HEK293 (cell line): ENCODE results near the gene SLC51B.

Experiments
- CTCF ChIA-PET: fragments of 350-600 bp; formaldehyde crosslinking; extraction: SDS; loops from one replicate; lab custom pipeline; 2021; ENCODE audit warnings: antibody characterized with exemption; lab: Yijun Ruan, JAX
- POLR2A ChIA-PET: fragments of 300-600 bp; formaldehyde crosslinking; extraction: SDS; loops from one replicate; lab custom pipeline; 2020; ENCODE audit warnings: antibody characterized with exemption, inconsistent platforms; lab: Yijun Ruan, JAX
- H3K27ac ChIP-seq: fragments of 200-500 bp; sonication (Bioruptor generic); 2 replicates; pipeline ENCODE4 v1.5.1; 2014; ENCODE audit warnings: low read depth, low read length, control low read depth, inconsistent platforms; ENCODE audit errors: extremely low read depth
- H3K36me3 ChIP-seq, 2 experiments: fragments of 200-500 bp in 1 of 2; sonication (Bioruptor generic) in 1 of 2; 1 replicate in 1 of 2; 2 replicates in 1 of 2; pipeline ENCODE4 v1.5.1; 2014 to 2017; ENCODE audit warnings: inconsistent platforms in 2 of 2, low read length in 2 of 2; ENCODE audit not compliant: control insufficient read depth in 2 of 2, insufficient read depth in 1 of 2
- H3K4me1 ChIP-seq: fragments of 200-500 bp; sonication (Bioruptor generic); 2 replicates; pipeline ENCODE4 v1.5.1; 2014; ENCODE audit warnings: mild to moderate bottlenecking, low read length, inconsistent platforms; ENCODE audit not compliant: control insufficient read depth, insufficient read depth
- H3K4me3 ChIP-seq: 2 replicates; pipeline ENCODE4 v1.5.1; 2011; ENCODE audit warnings: low read depth, mild to moderate bottlenecking, control low read depth, low read length, moderate library complexity
- H3K9me3 ChIP-seq: fragments of 200-500 bp; sonication (Bioruptor generic); 2 replicates; pipeline ENCODE4 v1.5.1; 2014; ENCODE audit warnings: low read depth, low read length, inconsistent platforms; ENCODE audit not compliant: control insufficient read depth, insufficient read depth
- AEBP2 ChIP-seq: fragments of 450-650 bp; formaldehyde crosslinking; IDR thresholded peaks from 2 replicates; pipeline ENCODE4 v1.5.1; 2016; ENCODE audit warnings: missing biosample characterization, missing genetic modification characterization, borderline replicate concordance
- EGR2 ChIP-seq: fragments of 450-650 bp; formaldehyde crosslinking; IDR thresholded peaks from 2 replicates; pipeline ENCODE4 v1.5.1; 2016; ENCODE audit warnings: low read depth, missing biosample characterization, missing genetic modification characterization
- FEZF1 ChIP-seq: fragments of 450-650 bp; formaldehyde crosslinking; IDR thresholded peaks from 2 replicates; pipeline ENCODE4 v1.5.1; 2016; ENCODE audit warnings: missing biosample characterization, missing genetic modification characterization
- HOXC10 ChIP-seq: sonication (generic); formaldehyde crosslinking; IDR thresholded peaks from 2 replicates; pipeline ENCODE4 v1.8.1; 2023; ENCODE audit warnings: mild to moderate bottlenecking, missing genetic modification reagents
- IKZF3 ChIP-seq: fragments of 450-650 bp; IDR thresholded peaks from 2 replicates; pipeline ENCODE4 v1.5.0; 2018; ENCODE audit warnings: missing biosample characterization, mild to moderate bottlenecking, missing genetic modification characterization, moderate library complexity
- OSR2 ChIP-seq: fragments of 450-650 bp; formaldehyde crosslinking; IDR thresholded peaks from 2 replicates; pipeline ENCODE4 v1.5.1; 2016; ENCODE audit warnings: missing biosample characterization, missing genetic modification characterization
- REST ChIP-seq: fragments of 450-650 bp; formaldehyde crosslinking; IDR thresholded peaks from 2 replicates; pipeline ENCODE4 v1.5.1; 2016; ENCODE audit warnings: missing biosample characterization, missing genetic modification characterization
- SP2 ChIP-seq: fragments of 450-650 bp; formaldehyde crosslinking; IDR thresholded peaks from 2 replicates; pipeline ENCODE4 v1.5.1; 2016; ENCODE audit warnings: missing biosample characterization, missing genetic modification characterization
- ZBTB1 ChIP-seq: fragments of 450-650 bp; formaldehyde crosslinking; IDR thresholded peaks from 2 replicates; pipeline ENCODE4 v1.5.1; 2016; ENCODE audit warnings: missing biosample characterization, missing genetic modification characterization
- ZBTB20 ChIP-seq: fragments of 450-650 bp; formaldehyde crosslinking; IDR thresholded peaks from 2 replicates; pipeline ENCODE4 v1.5.1; 2016; ENCODE audit warnings: missing biosample characterization, missing genetic modification characterization
- ZEB2 ChIP-seq: fragments of 450-650 bp; formaldehyde crosslinking; IDR thresholded peaks from 2 replicates; pipeline ENCODE4 v1.5.1; 2016; ENCODE audit warnings: missing biosample characterization, missing genetic modification characterization
- ZFHX2 ChIP-seq: fragments of 450-650 bp; formaldehyde crosslinking; conservative IDR thresholded peaks from 2 replicates; pipeline ENCODE4 v1.5.1; 2016; ENCODE audit warnings: missing biosample characterization, missing genetic modification characterization
- ZNF138 ChIP-seq: fragments of 450-650 bp; formaldehyde crosslinking; IDR thresholded peaks from 2 replicates; pipeline ENCODE4 v1.5.1; 2016; ENCODE audit warnings: missing biosample characterization, missing genetic modification characterization, borderline replicate concordance
- ZNF175 ChIP-seq: fragments of 450-650 bp; formaldehyde crosslinking; IDR thresholded peaks from 2 replicates; pipeline ENCODE4 v1.5.1; 2016; ENCODE audit warnings: missing biosample characterization, missing genetic modification characterization
- ZNF202 ChIP-seq: fragments of 450-650 bp; formaldehyde crosslinking; IDR thresholded peaks from 2 replicates; pipeline ENCODE4 v1.5.1; 2016; ENCODE audit warnings: missing biosample characterization, missing genetic modification characterization, borderline replicate concordance
- ZNF214 ChIP-seq: fragments of 450-650 bp; formaldehyde crosslinking; IDR thresholded peaks from 2 replicates; pipeline ENCODE4 v1.5.1; 2017; ENCODE audit warnings: missing biosample characterization, mild to moderate bottlenecking, missing genetic modification characterization, borderline replicate concordance
- ZNF248 ChIP-seq: fragments of 450-650 bp; formaldehyde crosslinking; IDR thresholded peaks from 2 replicates; pipeline ENCODE4 v1.5.1; 2017; ENCODE audit warnings: missing biosample characterization, missing genetic modification characterization
- ZNF26 ChIP-seq: fragments of 450-650 bp; formaldehyde crosslinking; IDR thresholded peaks from 2 replicates; pipeline ENCODE4 v1.5.1; 2016; ENCODE audit warnings: missing biosample characterization, missing genetic modification characterization
- ZNF292 ChIP-seq: fragments of 450-650 bp; formaldehyde crosslinking; IDR thresholded peaks from 2 replicates; pipeline ENCODE4 v1.5.1; 2016; ENCODE audit warnings: low read depth, missing biosample characterization, missing genetic modification characterization, borderline replicate concordance
- ZNF362 ChIP-seq: fragments of 450-650 bp; formaldehyde crosslinking; IDR thresholded peaks from 2 replicates; pipeline ENCODE4 v1.5.1; 2016; ENCODE audit warnings: missing biosample characterization, missing genetic modification characterization
- ZNF416 ChIP-seq: fragments of 450-650 bp; formaldehyde crosslinking; IDR thresholded peaks from 2 replicates; pipeline ENCODE4 v1.5.1; 2016; ENCODE audit warnings: missing biosample characterization, missing genetic modification characterization
- ZNF426 ChIP-seq: fragments of 450-650 bp; formaldehyde crosslinking; IDR thresholded peaks from 2 replicates; pipeline ENCODE4 v1.5.1; 2017; ENCODE audit warnings: missing biosample characterization, missing genetic modification characterization, mild to moderate bottlenecking, inconsistent platforms, moderate library complexity
- ZNF513 ChIP-seq: fragments of 450-650 bp; IDR thresholded peaks from 2 replicates; pipeline ENCODE4 v1.5.1; 2018; ENCODE audit warnings: missing biosample characterization, missing genetic modification characterization
- ZNF561 ChIP-seq: fragments of 450-650 bp; IDR thresholded peaks from 2 replicates; pipeline ENCODE4 v1.5.1; 2018; ENCODE audit warnings: missing biosample characterization, missing genetic modification characterization, borderline replicate concordance
- ZNF580 ChIP-seq: fragments of 450-650 bp; formaldehyde crosslinking; IDR thresholded peaks from 2 replicates; pipeline ENCODE4 v1.5.1; 2016; ENCODE audit warnings: missing biosample characterization, missing genetic modification characterization
- ZNF624 ChIP-seq: fragments of 450-650 bp; formaldehyde crosslinking; IDR thresholded peaks from 2 replicates; pipeline ENCODE4 v1.5.1; 2017; ENCODE audit warnings: missing biosample characterization, missing genetic modification characterization
- ZNF626 ChIP-seq: fragments of 450-650 bp; sonication (Bioruptor Pico); formaldehyde crosslinking; IDR thresholded peaks from 2 replicates; pipeline ENCODE4 v1.5.1; 2018; ENCODE audit warnings: missing biosample characterization, missing genetic modification characterization, inconsistent platforms
- ZNF776 ChIP-seq: fragments of 450-650 bp; formaldehyde crosslinking; IDR thresholded peaks from 2 replicates; pipeline ENCODE4 v1.5.0; 2017; ENCODE audit warnings: missing biosample characterization, missing genetic modification characterization, borderline replicate concordance
- ZNF785 ChIP-seq: fragments of 450-650 bp; formaldehyde crosslinking; IDR thresholded peaks from 2 replicates; pipeline ENCODE4 v1.5.1; 2016; ENCODE audit warnings: missing biosample characterization, missing genetic modification characterization
- ZNF792 ChIP-seq: fragments of 450-650 bp; formaldehyde crosslinking; IDR thresholded peaks from 2 replicates; pipeline ENCODE4 v1.5.1; 2016; ENCODE audit warnings: missing biosample characterization, missing genetic modification characterization
- ZSCAN16 ChIP-seq: fragments of 450-650 bp; formaldehyde crosslinking; IDR thresholded peaks from 2 replicates; pipeline ENCODE4 v1.5.1; 2016; ENCODE audit warnings: missing biosample characterization, missing genetic modification characterization

SLC51B gene

GRCh38 chr15:65087411-65087810, 42.2 kb downstream of the SLC51B start:
- peaks cover 6% of the 10 kb centered on the region for H3K4me1 ChIP-seq
- TF ChIP-seq SP2 (no peak), ZNF138 (tag by site-specific recombination) (no peak), ZNF202 (tag by site-specific recombination) (no peak), ZNF561 (no peak), REST (tag by site-specific recombination) (no peak), FEZF1 (peak; percentile 13; the same call in 1 of the 2 replicates), ZNF362 (tag by site-specific recombination) (no peak), AEBP2 (tag by site-specific recombination) (no peak), ZNF513 (tag by site-specific recombination) (no peak), HOXC10 (no peak), IKZF3 (tag by site-specific recombination) (no peak), ZNF785 (no peak), ZNF292 (no peak), ZNF580 (tag by site-specific recombination) (no peak), ZNF416 (tag by site-specific recombination) (no peak), ZEB2 (tag by site-specific recombination) (no peak), OSR2 (tag by site-specific recombination) (0 out of 2 replicates have a peak, but pooled peaks have one; percentile 22), ZBTB1 (tag by site-specific recombination) (no peak), ZSCAN16 (tag by site-specific recombination) (no peak), ZNF26 (no peak), ZNF214 (tag by site-specific recombination) (no peak), ZNF175 (tag by site-specific recombination) (no peak), ZNF624 (tag by site-specific recombination) (no peak), ZBTB20 (tag by site-specific recombination) (peak; percentile 43; the same call in 1 of the 2 replicates), ZNF426 (no peak), ZNF776 (tag by site-specific recombination) (no peak), ZNF626 (tag by site-specific recombination) (no peak), ZNF792 (tag by site-specific recombination) (no peak), EGR2 (no peak), ZNF248 (tag by site-specific recombination) (no peak), ZFHX2 (tag by site-specific recombination) (no peak)

More at GRCh38 chr15:65087411-65087810, 42.2 kb downstream of the SLC51B start:
- Histone ChIP-seq H3K27ac (no peak overlapping the region), H3K4me3 (no peak overlapping the region), H3K9me3 (no peaks in the 10 kb centered on the region), H3K36me3 (no peaks in the 10 kb centered on the region)
- ChIA-PET CTCF (interaction anchor here (0.6 to 1.9 kb wide), 5 partner anchors 8 to 124 kb away, joined by 3 to 10 read pairs (median 6); no protein-coding TSS in a partner anchor), POLR2A (no interaction called here)
